Mucosa of stomach (tissue), 1 donor: Measurements from ENCODE around the gene MPP7.
A peak's percentile ranks its signal among the peaks of the same experiment; 100 is the strongest.
"Not testable (repeated sequence)": the region's sequence is repeated elsewhere in the genome, so short reads cannot be mapped to it uniquely, and the experiment has no call there.

Experiments used
- H3K27me3 ChIP-seq: one replicate; pipeline ENCODE4 v1.7.0; 2013; ENCODE audit warnings: mild to moderate bottlenecking, low read length; ENCODE audit not compliant: control insufficient read depth, insufficient read depth
- H3K36me3 ChIP-seq: one replicate; pipeline ENCODE4 v1.7.0; 2013; ENCODE audit warnings: low read length; ENCODE audit not compliant: control insufficient read depth, insufficient read depth
- H3K4me1 ChIP-seq: one replicate; pipeline ENCODE4 v1.7.0; 2013; ENCODE audit warnings: mild to moderate bottlenecking, low read length; ENCODE audit not compliant: control insufficient read depth, insufficient read depth
- H3K4me3 ChIP-seq: one replicate; pipeline ENCODE4 v1.7.0; 2013; ENCODE audit warnings: low read length
- H3K9ac ChIP-seq: one replicate; pipeline ENCODE4 v1.7.0; 2013; ENCODE audit warnings: mild to moderate bottlenecking, low read length, moderate library complexity
- H3K9me3 ChIP-seq: one replicate; pipeline ENCODE4 v1.7.0; 2013; ENCODE audit warnings: mild to moderate bottlenecking, low read length, moderate library complexity; ENCODE audit not compliant: control insufficient read depth
- donor health status: Pancreatic carcinoma.

MPP7 gene

DNA sequence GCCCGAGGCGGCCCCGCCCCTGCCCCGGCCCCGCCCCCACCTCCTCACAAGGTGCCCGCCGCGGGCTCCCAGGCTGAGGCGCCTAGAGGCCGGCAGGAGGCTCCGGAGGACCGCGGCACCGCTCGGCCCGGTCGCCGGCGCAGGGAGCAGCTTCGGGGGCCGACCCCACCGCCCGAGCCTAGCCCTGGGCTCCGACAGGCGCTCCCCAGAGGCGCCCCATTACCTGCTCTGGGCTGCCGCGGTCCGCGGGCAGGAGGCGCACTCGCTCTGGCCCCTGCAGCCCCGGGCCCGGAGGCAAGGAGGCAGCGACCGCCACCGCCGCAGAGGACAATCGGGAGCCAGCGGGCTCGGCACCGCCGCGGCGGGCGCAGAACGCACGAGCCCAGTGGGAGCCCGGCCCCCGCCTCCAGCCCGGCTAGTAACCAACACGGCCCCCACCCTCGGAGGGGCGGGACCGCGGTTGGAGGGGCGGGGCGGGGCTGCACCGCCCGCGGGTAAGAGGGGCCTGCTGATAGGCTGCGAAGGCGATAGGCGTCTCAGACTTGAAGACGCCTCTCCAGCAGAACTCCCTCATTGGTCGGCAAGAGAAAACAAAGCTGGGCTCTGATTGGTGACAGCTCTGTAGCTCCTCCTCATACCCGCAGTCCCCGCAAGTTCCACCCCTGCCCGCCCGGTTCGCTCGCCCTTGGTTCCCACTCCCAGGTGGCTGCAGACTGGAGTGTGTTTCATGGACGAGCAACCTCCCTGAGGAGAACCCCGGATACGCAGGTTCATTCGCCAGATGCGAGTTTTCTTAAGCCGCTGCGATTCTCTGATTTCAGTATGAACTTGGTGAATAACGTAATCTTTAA, at the start of gene MPP7:
Gene MPP7, minus strand, starts transcription at position 427 of the 851 bp plus-strand sequence. CDS start 64,460 bp downstream, outside the sequence.
- H3K27me3 ChIP-seq = no peaks in the 10 kb centered on the region
- peaks cover 6% of the 10 kb centered on the region for H3K4me1 ChIP-seq
- H3K36me3 ChIP-seq = no peaks in the 10 kb centered on the region
- peak within 1 kb of the TSS; percentile 72 for H3K9ac ChIP-seq
- H3K9me3 ChIP-seq = no peaks in the 10 kb centered on the region
- no peak within 1 kb of the TSS for H3K4me3 ChIP-seq

DNA sequence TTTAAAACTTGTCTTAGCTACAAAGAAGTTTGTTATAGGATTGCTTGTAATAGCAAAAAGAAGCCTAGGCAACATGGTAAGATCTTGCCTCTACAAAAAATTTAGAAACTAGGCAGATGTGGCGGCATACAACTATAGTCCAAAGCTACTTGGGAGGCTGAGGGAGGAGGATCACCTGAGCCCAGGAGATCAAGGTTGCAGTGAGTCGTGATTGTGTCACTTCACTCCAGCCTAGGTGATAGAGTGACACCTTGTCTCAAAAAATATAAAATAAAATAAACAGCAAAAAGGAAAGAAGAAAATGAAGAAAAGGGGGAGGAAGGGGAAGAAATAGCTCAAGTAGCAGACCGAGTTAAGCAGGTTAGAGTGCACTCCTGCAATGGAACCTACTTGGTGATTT, 47.0 kb upstream of the MPP7 start:
- no peaks in the 10 kb centered on the region for H3K27me3 ChIP-seq
- no peaks in the 10 kb centered on the region for H3K9me3 ChIP-seq
- H3K4me1 ChIP-seq = no peaks in the 10 kb centered on the region
- H3K36me3 ChIP-seq = no peaks in the 10 kb centered on the region
- H3K4me3 ChIP-seq = no peak overlapping the region
- H3K9ac ChIP-seq = no peak overlapping the region

GRCh38 chr10:28343987-28344895, 41.4 kb upstream of the MPP7 start:
- Histone ChIP-seq H3K4me3 (no peak overlapping the region), H3K4me1 (no peaks in the 10 kb centered on the region), H3K9me3 (no peaks in the 10 kb centered on the region), H3K9ac (no peak overlapping the region), H3K27me3 (no peaks in the 10 kb centered on the region), H3K36me3 (no peaks in the 10 kb centered on the region)

DNA sequence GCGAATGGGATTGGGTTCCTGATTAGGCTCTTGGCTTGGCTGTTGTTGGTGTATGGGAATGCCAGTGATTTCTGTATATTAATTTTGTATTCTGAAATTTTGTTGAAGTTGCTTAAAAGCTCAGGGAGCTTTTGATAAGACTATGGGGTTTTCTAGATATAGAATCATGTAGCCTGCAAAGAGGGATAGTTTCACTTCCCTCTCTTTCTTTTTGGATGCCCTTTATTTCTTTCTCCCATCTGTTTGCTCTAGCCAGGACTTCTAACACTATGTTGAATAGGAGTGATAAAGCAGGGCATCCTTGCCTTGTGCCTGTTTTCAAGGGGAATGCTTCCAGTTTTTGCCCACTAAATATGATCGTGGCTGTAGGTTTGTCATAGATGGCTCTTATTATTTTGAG, 40.4 kb upstream of the MPP7 start:
- Histone ChIP-seq H3K9ac (no peak overlapping the region), H3K4me1 (no peaks in the 10 kb centered on the region), H3K36me3 (no peaks in the 10 kb centered on the region), H3K4me3 (no peak overlapping the region), H3K27me3 (no peaks in the 10 kb centered on the region), H3K9me3 (no peaks in the 10 kb centered on the region)

DNA sequence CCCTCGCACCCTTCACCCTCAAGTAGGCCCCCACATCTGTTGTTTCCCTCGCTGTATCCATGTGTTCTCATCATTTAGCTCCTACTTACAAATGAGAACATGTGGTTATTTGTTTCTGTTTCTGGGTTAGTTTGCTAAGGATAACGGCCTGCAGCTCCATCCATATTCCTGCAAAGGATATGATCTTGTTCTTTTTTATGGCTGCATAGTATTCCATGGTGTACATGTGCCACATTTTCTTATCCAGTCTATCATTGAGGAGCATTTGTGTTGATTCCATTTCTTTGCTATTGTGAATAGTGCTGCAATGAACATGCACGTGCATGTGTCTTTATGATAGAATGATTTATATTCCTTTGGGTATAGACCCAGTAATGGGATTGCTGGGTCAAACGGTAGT, 38.8 kb upstream of the MPP7 start:
- not testable (repeated sequence) for H3K9me3 ChIP-seq, H3K9ac ChIP-seq, H3K36me3 ChIP-seq, H3K27me3 ChIP-seq, H3K4me1 ChIP-seq, H3K4me3 ChIP-seq

DNA sequence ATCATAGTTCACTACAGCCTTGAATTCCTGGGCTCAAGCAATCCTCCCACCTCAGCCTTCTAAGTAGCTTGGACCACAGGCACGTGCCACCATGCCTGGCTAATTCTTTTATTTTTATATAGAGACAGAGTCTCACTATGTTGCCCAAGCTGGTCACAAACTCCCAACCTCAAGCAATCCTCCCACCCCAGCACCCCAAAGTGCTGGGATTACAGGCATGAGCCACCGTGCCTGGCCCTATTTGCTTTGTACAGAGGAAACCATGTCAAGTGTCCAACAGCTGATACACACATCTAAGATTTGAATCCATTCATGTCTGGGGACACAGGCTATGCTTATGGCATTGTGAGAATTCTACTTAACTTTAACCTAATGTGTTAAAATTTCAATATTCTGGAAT, 29.9 kb upstream of the MPP7 start:
- Histone ChIP-seq H3K9ac (no peak overlapping the region), H3K36me3 (no peaks in the 10 kb centered on the region), H3K9me3 (no peaks in the 10 kb centered on the region), H3K27me3 (no peaks in the 10 kb centered on the region), H3K4me1 (peaks cover 2% of the 10 kb centered on the region), H3K4me3 (no peak overlapping the region)

DNA sequence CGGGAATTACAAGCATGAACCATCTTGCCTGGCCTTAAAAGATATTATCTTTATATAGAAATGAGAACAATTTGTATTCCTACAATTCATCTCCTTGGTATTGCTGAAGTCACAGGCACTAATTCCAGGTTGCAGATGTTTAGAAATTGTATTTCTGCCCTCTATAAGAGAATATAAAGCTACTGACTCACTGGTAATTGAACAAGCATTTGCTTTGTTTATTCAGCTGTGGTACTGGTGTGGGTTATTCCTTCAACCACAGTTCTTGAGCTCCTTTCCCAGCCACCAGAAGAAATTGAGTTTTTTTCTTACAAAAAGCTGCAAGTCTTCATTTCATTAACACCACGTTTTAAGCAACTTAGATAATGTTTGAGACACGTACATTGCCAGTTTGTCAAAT, 29.0 kb upstream of the MPP7 start:
- no peaks in the 10 kb centered on the region for H3K9me3 ChIP-seq
- no peaks in the 10 kb centered on the region for H3K36me3 ChIP-seq
- H3K27me3 ChIP-seq = no peaks in the 10 kb centered on the region
- no peak overlapping the region for H3K9ac ChIP-seq
- H3K4me1 ChIP-seq = peaks cover 8% of the 10 kb centered on the region
- no peak overlapping the region for H3K4me3 ChIP-seq

- no peaks in the 10 kb centered on the region for H3K27me3 ChIP-seq
- H3K36me3 ChIP-seq = no peaks in the 10 kb centered on the region
- peaks cover 13% of the 10 kb centered on the region for H3K4me1 ChIP-seq
- no peaks in the 10 kb centered on the region for H3K9me3 ChIP-seq
- no peak overlapping the region for H3K4me3 ChIP-seq
- no peak overlapping the region for H3K9ac ChIP-seq
Observed at GRCh38 chr10:28331066-28331465, 28.2 kb upstream of the MPP7 start.

- Histone ChIP-seq H3K27me3 (no peaks in the 10 kb centered on the region), H3K9me3 (no peaks in the 10 kb centered on the region), H3K4me1 (peaks cover 13% of the 10 kb centered on the region), H3K36me3 (no peaks in the 10 kb centered on the region), H3K9ac (no peak overlapping the region), H3K4me3 (no peak overlapping the region)
Observed at GRCh38 chr10:28328346-28328745, 25.5 kb upstream of the MPP7 start.

DNA sequence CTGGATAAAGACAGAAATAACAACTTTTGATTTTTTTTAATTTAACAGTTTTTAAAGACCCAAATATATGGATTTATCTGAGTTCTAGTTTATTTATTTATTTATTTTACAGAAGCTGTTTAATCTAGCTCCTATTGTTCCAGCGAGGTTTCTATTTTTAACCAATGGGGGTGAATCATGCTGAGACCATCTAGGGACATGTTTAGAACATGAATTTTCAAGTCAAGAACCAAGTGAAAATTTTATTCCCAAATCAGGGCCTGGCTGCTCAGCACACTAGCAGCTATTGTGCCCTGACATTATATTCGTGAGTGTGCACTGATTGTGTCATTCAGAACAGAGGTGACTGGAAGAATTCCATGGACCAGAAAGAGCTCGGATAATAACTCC, 24.6 kb upstream of the MPP7 start:
- H3K4me3 ChIP-seq = no peak overlapping the region
- no peaks in the 10 kb centered on the region for H3K36me3 ChIP-seq
- peaks cover 13% of the 10 kb centered on the region for H3K4me1 ChIP-seq
- H3K27me3 ChIP-seq = no peaks in the 10 kb centered on the region
- H3K9me3 ChIP-seq = no peaks in the 10 kb centered on the region
- no peak overlapping the region for H3K9ac ChIP-seq

- Histone ChIP-seq H3K27me3 (no peaks in the 10 kb centered on the region), H3K9me3 (no peaks in the 10 kb centered on the region), H3K4me1 (peaks cover 13% of the 10 kb centered on the region), H3K9ac (no peak overlapping the region), H3K36me3 (no peaks in the 10 kb centered on the region), H3K4me3 (peak overlapping the region; percentile 28)
Observed at GRCh38 chr10:28326516-28327490, 23.9 kb upstream of the MPP7 start.
